GM21825 (cell line): Measurements from ENCODE around the gene ANKRD13A.

Experiments used
- ATAC-seq: cut with Tn5 transposase; IDR thresholded peaks from one replicate; pipeline ENCODE4 v1.9.1; 2021; ENCODE audit warnings: mild to moderate bottlenecking, moderate library complexity; ENCODE audit not compliant: unreplicated experiment

ANKRD13A gene

DNA sequence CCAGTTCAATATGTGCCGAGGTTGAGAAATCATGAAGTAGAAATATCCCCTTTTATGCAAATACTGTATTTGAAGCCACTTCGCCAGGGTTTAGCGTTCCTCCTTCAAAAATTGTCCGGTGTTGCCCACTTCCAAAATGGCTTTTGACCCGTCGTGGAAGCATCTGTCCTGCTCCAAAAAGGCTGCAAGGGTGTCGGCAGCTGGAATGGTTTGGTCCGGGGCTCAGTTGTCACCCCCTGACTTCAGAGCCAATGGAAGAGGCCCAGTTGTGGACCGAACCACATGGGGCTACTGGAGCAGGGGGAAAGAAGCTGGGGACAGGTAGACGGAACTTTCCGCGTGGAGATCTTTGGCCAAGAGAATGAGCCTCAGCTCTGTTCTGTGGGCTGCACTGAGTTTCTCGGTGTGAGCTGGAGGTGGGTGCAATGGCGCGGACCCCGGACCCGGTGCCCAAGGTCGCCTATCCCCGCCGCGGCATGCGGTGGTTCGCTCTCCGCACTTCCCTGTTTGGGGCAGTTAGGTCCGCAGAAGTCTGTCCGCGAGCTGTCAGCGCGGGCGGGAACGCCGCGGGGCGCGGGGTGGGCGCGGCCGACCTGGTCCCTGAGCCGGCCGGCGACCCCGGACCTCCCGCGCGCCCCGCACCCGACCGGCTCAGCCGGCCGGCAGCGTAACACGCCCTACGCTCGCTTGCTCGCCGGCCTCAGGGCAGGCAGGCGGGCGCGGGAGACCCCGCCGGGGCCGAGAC lies at the start of gene ANKRD13A:
Gene ANKRD13A, plus strand, starts transcription at position 527 of the 745 bp plus-strand sequence. CDS start 259 bp downstream, outside the sequence.
- ATAC-seq, result peak; percentile 37

DNA sequence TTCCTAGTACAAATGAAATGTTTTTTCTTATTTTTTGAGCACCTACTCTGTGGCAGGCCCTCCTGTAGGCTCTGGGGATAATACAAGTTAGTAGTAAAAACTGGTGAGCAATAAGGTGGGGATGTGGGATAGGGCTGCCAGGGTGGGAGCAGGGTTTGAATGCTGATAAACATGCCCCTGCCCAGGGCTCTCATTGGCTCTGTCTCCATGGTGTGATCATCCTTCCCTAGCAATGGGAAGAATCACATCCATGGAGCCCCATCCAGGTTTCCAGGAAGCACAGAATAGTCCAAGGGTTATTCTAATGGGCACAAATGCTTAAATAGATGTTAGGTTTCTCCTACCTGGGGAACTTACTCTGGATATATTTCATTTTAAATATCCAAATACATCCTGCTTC lies 48.6 kb upstream of the ANKRD13A start:
- ATAC-seq, result no peak

GRCh38 chr12:109951136-109951535 lies 48.1 kb upstream of the ANKRD13A start:
- ATAC-seq, result no peak

DNA sequence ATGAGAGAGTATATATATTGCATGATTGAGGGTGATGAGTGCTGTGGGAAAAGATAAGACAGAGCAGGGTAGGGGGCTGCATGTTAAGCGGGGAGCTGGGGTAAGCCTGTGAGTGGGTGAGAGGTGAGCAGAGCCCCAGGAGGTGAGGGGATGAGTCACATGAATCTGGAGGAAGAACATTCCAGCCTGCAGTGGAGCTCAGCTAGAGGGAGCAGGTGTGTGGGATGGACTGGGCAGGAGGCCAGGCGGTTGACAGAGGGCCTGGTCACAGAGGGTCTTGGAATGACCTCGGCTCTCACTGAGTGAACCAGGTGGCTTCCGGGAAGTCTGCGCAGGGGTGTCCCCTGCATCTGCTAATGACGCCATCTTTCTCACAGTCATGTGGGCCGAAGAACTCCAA lies 47.5 kb upstream of the ANKRD13A start:
- ATAC-seq, result no peak

- ATAC-seq, result no peak
These were observed 46.9 kb upstream of the ANKRD13A start for GRCh38 chr12:109952160-109952858.

DNA sequence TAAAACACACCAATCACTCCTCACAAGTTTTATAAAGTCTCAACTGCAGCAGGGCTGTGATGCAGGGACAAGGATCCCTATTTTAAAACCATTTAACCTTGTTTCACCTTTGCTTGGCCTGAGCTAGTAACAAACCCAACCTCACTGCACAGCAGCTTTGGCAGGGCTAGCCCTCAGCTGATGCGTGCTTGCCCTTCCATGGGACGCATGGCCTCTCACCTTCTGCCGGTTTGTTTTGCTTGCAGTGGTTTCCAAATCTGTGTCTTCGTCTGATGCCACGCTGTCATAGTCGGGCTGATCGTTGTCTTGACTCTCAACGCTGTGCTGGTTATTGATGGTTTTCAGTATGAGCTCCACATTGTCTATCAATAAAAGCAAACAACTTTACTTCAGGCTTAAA lies 46.4 kb upstream of the ANKRD13A start:
- no peak for ATAC-seq

DNA sequence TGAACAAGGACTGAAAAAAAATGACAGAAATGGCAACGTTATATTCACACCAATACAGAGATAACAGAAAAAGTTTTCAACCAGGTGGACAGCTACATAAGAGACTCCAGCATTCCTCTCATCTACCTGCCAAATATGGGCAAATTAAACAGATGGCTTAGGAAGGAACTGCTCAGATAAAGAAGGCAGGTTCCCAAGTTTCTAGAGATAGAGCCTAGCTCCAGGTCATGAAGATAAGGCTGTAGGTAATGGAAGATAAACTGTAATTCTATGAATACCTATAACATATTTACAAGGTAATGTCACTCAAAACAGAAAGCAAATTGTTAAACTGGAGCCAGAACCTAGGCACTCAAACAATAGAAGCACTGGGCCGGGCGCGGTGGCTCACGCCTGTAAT lies 45.6 kb upstream of the ANKRD13A start:
- no peak for ATAC-seq

DNA sequence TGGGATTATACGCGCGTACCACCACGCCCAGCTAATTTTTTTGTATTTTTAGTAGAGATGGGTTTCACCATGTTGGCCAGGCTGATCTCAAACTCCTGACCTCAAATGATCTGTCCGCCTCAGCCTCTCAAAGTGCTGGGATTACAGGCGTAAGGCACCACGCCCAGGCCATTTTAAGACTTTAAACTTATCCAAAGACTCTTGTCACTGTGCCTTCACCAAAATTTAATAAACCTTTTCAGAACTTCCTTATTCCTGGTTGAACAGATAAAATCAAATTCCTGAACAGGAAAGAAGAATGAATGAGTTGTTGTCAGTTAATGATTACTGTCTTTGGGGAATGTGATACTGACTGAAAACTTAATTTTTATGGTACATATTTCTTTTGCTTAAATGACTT lies 40.9 kb upstream of the ANKRD13A start:
- ATAC-seq, result no peak

DNA sequence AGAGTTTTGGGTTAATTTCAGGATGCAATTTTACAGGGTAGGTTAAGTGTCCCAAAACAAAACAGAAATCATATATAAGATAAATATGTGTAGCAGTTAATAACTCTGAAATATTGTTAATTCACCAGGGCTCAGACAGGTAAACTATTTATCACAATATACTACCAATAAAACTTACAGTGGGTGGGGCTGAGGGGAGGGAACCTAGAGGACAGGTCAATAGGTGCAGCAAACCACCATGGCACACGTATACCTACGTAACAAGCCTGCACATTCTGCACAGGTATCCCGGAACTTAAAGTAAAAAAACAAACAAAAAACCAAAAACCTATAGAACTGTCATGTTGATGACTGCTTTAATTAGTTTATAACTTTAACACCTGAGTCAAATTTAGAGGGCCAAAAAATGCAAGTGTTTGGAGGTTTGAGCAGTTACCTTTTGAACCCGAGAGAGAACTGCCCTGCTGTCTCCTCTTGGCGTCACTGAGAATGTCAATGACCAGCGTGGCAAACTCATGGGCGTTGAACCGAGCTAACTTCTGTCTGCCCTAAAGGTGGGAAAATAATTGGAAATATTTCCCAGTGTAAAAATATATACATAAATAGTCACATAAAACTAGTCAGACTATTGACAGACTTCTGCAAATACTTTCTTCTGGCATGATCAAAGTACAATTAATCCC lies 39.7 kb upstream of the ANKRD13A start:
- ATAC-seq, result no peak

DNA sequence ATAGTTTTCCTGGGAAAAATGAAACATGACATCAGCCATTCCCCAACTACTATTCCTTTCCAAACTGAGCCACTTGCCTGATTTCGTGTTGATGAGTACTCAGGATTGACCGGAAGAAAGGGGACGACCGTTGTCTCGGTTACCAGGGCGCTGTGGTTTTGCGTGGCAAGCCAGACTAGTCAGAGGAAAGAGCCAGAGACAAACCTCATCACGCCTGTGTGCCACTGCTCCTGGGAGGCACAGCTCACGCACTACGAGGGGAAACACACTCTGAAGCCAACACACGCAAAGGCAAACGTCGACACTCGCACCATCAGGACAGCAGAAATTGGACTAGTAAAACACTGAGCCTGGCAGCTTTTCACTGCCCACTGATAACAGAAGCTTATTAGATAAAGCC lies 38.0 kb upstream of the ANKRD13A start:
- ATAC-seq, result no peak

DNA sequence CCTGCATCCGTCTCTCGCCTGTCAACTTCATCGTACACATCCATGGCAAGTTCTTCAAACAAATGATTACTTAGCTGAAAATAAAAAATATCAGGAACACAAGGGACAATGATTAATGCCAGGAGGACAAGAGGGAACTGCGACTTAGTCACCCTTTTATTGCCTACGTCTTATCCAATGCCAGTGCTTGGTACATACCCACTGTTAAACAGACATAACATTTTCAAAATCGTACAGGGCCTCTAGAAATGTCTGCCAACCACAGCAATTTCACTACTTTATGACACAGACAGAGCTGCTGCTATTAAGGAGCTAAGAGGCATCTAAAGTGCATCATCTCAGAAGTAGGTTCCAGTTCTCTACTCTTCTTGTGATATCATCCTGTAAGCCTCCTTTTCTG lies 37.6 kb upstream of the ANKRD13A start:
- no peak for ATAC-seq

- ATAC-seq, result no peak
These were observed 36.8 kb upstream of the ANKRD13A start for GRCh38 chr12:109962398-109962797.

DNA sequence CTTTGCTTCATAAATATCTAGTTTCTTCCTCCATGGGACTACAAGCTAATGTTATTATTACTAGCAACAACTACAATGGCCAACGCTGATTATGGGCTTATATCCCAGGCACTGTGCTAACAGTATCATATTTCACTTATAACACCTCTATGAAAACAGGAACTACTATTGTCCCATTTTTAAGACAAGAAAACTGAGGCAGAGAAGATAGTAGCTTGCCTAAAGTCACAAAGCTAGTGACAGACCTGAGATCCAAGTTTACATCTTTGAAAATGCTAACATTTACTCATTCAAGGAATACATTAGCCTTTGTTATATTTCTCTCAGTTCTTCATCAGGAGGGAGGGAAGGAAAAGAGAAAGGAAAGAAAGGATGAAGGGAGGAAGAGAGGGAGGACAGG lies 35.9 kb upstream of the ANKRD13A start:
- ATAC-seq, result no peak

DNA sequence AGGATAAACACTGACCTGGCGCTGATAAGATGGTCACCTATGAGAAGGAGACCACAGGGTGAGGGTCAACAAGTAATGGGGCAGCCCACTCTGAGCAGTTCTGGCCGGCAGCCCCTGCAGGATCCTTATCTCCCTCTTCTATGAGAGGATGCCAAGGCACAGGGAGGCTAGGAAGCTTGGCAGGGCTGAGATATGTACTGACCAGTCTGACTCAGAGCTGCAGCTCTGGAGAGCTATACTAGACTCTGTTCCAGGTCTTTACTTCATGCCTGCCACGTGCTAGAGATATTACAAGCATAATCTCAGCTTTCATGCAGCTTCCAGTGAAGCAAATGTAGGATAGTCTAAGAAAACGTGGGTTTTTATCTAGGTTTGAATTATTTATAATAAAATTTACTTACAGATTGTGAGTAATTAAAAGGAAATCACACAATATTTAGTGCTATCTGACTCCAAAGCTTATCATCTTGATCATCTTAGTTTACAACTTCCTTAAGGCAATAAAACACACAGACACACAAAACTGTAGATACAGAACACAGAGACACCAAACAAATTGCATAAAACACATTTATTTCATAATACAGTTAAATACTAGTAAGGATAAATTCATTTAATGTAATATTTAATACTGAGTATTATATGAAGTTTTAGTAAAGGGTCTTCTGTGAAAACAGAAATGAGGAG lies 35.3 kb upstream of the ANKRD13A start:
- ATAC-seq, result no peak

DNA sequence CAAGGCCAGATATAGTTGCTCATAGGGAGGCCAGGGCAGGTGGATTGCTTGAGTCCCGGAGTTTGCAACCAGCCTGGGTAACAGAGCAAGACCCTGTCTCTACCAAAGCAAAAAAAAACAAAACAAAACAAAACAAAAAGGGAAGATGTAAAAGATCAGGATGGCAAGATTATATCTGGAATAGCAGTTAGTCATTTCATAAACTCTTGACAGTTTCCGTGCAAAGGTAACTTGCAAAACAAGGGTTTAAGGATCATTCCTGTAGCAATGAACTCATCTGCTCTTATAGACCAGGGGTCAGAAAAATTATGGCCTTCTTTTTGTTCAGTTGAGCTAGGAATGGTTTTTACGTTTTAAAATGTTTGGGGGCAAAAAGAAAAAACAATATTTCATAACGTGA lies 32.7 kb upstream of the ANKRD13A start:
- ATAC-seq, result no peak

- no peak for ATAC-seq
These were observed 31.7 kb upstream of the ANKRD13A start for GRCh38 chr12:109967383-109968031.

DNA sequence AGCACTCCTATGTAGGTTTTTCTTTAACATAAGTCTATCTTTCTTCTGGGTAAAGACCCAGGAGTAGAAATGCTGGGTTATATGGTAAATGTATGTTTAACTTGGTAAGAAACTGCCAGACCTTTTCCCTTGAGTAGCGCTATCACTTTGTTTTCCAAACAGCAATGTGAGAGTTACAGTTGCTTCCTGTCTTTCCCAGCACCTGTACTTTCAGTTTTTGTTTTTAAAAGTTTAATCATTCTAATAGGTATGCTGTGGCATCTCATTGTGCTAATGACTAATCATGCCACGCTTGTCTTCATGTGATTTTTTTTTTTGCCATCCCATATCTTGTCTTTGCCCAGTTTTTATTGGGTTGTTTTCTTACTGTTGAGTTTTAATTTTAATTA lies 31.2 kb upstream of the ANKRD13A start:
- ATAC-seq, result no peak

GRCh38 chr12:109968801-109969200 lies 30.4 kb upstream of the ANKRD13A start:
- ATAC-seq, result no peak

DNA sequence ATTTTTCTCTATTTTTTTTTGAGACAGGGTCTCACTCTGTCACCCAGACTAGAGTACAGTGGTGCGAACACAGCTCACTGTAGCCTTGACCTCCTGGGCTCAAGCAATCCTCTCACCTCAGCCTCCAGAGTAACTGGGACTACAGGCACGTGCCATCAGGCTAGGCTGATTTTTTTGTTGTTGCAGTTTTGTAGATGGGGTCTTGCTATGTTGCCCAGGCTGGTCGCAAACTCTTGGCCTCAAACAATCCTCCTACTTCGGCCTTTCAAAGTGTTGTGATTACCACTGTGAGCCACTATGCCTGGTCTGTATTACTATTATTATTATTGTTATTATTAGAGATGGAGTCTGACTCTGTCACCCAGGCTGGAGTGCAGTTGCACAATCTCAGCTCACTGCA lies 26.4 kb upstream of the ANKRD13A start:
- no peak for ATAC-seq

DNA sequence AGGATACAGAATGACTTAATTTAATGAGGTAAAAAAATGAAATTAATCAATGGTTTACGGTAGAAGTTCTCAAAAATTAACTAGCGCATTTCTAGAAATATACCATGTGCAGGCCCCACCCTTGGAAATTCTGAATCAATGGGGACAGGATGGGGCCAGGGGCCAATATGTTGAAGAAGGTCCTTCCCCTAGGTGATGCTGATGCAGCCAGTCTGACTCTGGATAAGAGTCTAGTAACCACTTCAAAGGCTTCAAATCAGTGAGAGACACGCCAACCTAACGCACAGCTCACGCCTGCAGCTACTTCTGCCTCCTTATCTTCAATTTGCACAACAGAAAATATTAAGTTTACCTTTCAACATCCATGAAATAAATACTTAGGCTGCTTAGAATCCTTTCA lies 17.9 kb upstream of the ANKRD13A start:
- no peak for ATAC-seq

DNA sequence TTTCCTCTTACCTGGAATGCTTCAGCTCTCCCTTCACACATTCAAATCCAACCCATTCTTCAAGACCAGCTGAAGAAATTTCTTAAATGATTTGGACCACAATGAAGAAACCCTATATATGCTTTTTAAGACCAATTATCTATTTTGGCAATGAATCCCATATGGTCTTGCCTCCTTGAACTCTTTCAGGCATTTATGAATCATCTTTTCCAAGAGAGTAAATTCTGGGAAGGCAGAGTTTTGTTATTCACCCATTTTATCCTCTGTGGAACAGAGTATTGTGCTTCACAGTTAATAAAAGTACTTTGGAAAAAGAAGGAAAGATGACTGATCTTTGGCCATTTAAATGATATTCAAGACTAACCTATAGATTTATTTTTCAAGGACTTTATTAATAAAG lies 17.0 kb upstream of the ANKRD13A start:
- no peak for ATAC-seq
